ENCODE results near the gene PRMT1. TPM values are rescaled to one million over a fixed set of nuclear protein-coding genes. Genes with fewer than 3 reads are reported as not detected.

The PRMT1 gene
- total and polyA plus RNA-seq, 9 of the 15 experiments (the other 6 are each of a cell fraction or from before 2014, with no cell fraction given) = 13.3 to 464 (median 326) TPM

- no peak for TF ChIP-seq REST (IDR thresholded peaks at IDR 0.05; ENCODE audit: borderline replicate concordance)
- peak; percentile 77; the same call in 1 of the 2 replicates for TF ChIP-seq REST (CRISPR knock-in tag; IDR thresholded peaks at IDR 0.05; ENCODE audit: low read depth)
- TF ChIP-seq JUN (IDR thresholded peaks at IDR 0.05; ENCODE audit: borderline replicate concordance, low read depth, low read length) = peak; percentile 32; the same call in 1 of the 2 replicates
- TF ChIP-seq JUN (CRISPR knock-in tag; IDR thresholded peaks at IDR 0.05; ENCODE audit: borderline replicate concordance) = no peak
- no peak for TF ChIP-seq GABPB2 (CRISPR knock-in tag; conservative IDR thresholded peaks at IDR 0.05)
- TF ChIP-seq XRCC4 (IDR thresholded peaks at IDR 0.05; ENCODE audit: extremely low read depth, insufficient read depth, insufficient read length) = no peak
- TF ChIP-seq MNT (conservative IDR thresholded peaks at IDR 0.05) = peak; percentile 100
- TF ChIP-seq RREB1 (CRISPR knock-in tag; IDR thresholded peaks at IDR 0.05) = peak; percentile 52; the same call in 1 of the 2 replicates
- TF ChIP-seq FOXM1 (IDR thresholded peaks at IDR 0.05; ENCODE audit: low read depth) = no peak
- peak; percentile 43; the same call in 1 of the 2 replicates for TF ChIP-seq FOXM1 (CRISPR knock-in tag; IDR thresholded peaks at IDR 0.05; ENCODE audit: low read depth)
- TF ChIP-seq SREBF2 (CRISPR knock-in tag; IDR thresholded peaks at IDR 0.05) = no peak
- TF ChIP-seq ZNF445 (CRISPR knock-in tag; IDR thresholded peaks at IDR 0.05; ENCODE audit: low read depth) = no peak
Measured at GRCh38 chr19:49677231-49677900, at the start of gene PRMT1 (continued).
